Natural killer cell (primary cell): Measurements from ENCODE around the gene SMIM5. TPM values are rescaled to one million over a fixed set of nuclear protein-coding genes. Genes with fewer than 3 reads are reported as not detected.
A peak's percentile ranks its signal among the peaks of the same experiment; 100 is the strongest.

Source experiments
- ATAC-seq, 3 donors: fragments of 150-1000 bp in 2 of 3; fragments of 200-7000 bp in 1 of 3; cut with Tn5 transposase; 1 replicate in 1 of 3; 2 replicates in 2 of 3; pipeline ENCODE4 v1.10.0; 2021; ENCODE audit warnings: mild to moderate bottlenecking in 2 of 3, moderate library complexity in 2 of 3
- DNase-seq, 2 donors: peaks; one replicate each; pipeline versions ENCODE4 v3.0.0 to v3.0.0-alpha.2; 2013 to 2021; ENCODE audit warnings: mixed read lengths in 1 of 2
- H3K27ac ChIP-seq: one replicate; pipeline ENCODE4 v1.5.1; 2013; ENCODE audit warnings: mild to moderate bottlenecking, low read length
- H3K27me3 ChIP-seq: one replicate; pipeline ENCODE4 v1.6.1; 2013; ENCODE audit warnings: low read length; ENCODE audit not compliant: control insufficient read depth, insufficient read depth
- H3K36me3 ChIP-seq: one replicate; pipeline ENCODE4 v1.6.1; 2013; ENCODE audit warnings: low read length; ENCODE audit not compliant: control insufficient read depth, insufficient read depth
- H3K4me1 ChIP-seq: one replicate; pipeline ENCODE4 v1.6.1; 2013; ENCODE audit warnings: low read length; ENCODE audit not compliant: control insufficient read depth, insufficient read depth
- H3K4me3 ChIP-seq: one replicate; pipeline ENCODE4 v1.5.1; 2013; ENCODE audit warnings: low read length
- H3K9me3 ChIP-seq: one replicate; pipeline ENCODE4 v1.6.1; 2013; ENCODE audit warnings: low read length; ENCODE audit not compliant: control insufficient read depth, insufficient read depth
- H3K27ac Mint-ChIP-seq, 2 donors: one replicate each; pipeline ENCODE4 v1.8.0; 2022; ENCODE audit warnings: mild to moderate bottlenecking in 2 of 2, mixed read lengths in 2 of 2, moderate library complexity in 1 of 2
- H3K27me3 Mint-ChIP-seq, 2 donors: one replicate each; pipeline ENCODE4 v1.8.0; 2022; ENCODE audit warnings: low read depth in 2 of 2, mixed read lengths in 2 of 2
- H3K36me3 Mint-ChIP-seq: one replicate; pipeline ENCODE4 v1.8.0; 2022; ENCODE audit warnings: mixed read lengths
- H3K4me1 Mint-ChIP-seq, 2 donors: one replicate each; pipeline ENCODE4 v1.8.0; 2022; ENCODE audit warnings: mixed read lengths in 2 of 2
- H3K4me3 Mint-ChIP-seq: one replicate; pipeline ENCODE4 v1.8.0; 2022; ENCODE audit warnings: mild to moderate bottlenecking, moderate library complexity, mixed read lengths
- H3K9me3 Mint-ChIP-seq, 2 donors: one replicate each; pipeline ENCODE4 v1.8.0; 2022; ENCODE audit warnings: mixed read lengths in 2 of 2
- CTCF ChIP-seq: fragments of 200-600 bp; IDR thresholded peaks from one replicate; pipeline ENCODE4 v1.8.0; 2022; ENCODE audit warnings: antibody characterized with exemption
- WGBS: methylation state at CpG from one replicate; pipeline ENCODE4 v1.1.7; 2013; ENCODE audit warnings: missing lambda C conversion rate; ENCODE audit not compliant: insufficient coverage; 5-methylcytosine and 5-hydroxymethylcytosine counted together
- intact Hi-C: fragments of 100-400 bp; cut with micrococcal nuclease; formaldehyde crosslinking; loops from one replicate; pipeline ENCODE4 v1.14.2; 2022
- total RNA-seq, 4 donors: library from RNA; stranded (reverse); fragments of 120-200 nt in 1 of 4; gene quantifications; one replicate each; pipeline versions ENCODE4 v1.2.3 to v1.2.4, GENCODE V29; 2013 to 2022

The SMIM5 gene
- total RNA-seq, 3 donors from 2014 or later (not counting 1 experiment from before 2014, with no cell fraction given), result 0.95 to 2.0 (median 1.5) TPM

- Histone ChIP-seq H3K9me3 (no peaks in the 10 kb centered on the region), H3K27me3 (no peaks in the 10 kb centered on the region), H3K4me3 (peak overlapping the region; percentile 70), H3K4me1 (peaks cover 30% of the 10 kb centered on the region), H3K27ac (peak overlapping the region; percentile 86), H3K36me3 (peaks cover 5% of the 10 kb centered on the region)
- ATAC-seq, result peak; percentile 13 to 22 (median 15)
- H3K4me1 Mint-ChIP-seq, result peaks cover 7 to 25% of the 10 kb centered on the region in 2 donors
- no peaks in the 10 kb centered on the region for H3K27me3 Mint-ChIP-seq
- peak overlapping the region; percentile 89 for H3K4me3 Mint-ChIP-seq
- no peak for TF ChIP-seq CTCF
- intact Hi-C loops, result loop anchor here (5.0 kb wide), 2 partner anchors 51 to 71 kb away; partner anchors contain the start of genes CASKIN2 and TSEN54
- no peak for DNase-seq
- H3K36me3 Mint-ChIP-seq, result no peaks in the 10 kb centered on the region
- H3K9me3 Mint-ChIP-seq, result no peaks in the 10 kb centered on the region
- H3K27ac Mint-ChIP-seq, result peak overlapping the region; percentile 54 to 80
- WGBS, result 3% methylated on average over 49 of the region's 49 CpGs
Measured at GRCh38 chr17:75588596-75589011, 44.6 kb upstream of the SMIM5 start.

- 11% methylated on average over 100 of the region's 100 CpGs for WGBS
- peak overlapping the region in 1 of 2 donors; percentile 80 for H3K27ac Mint-ChIP-seq
- Histone ChIP-seq H3K27me3 (no peaks in the 10 kb centered on the region), H3K4me3 (peak overlapping the region; percentile 70), H3K36me3 (peaks cover 5% of the 10 kb centered on the region), H3K27ac (peak overlapping the region; percentile 45), H3K4me1 (peaks cover 30% of the 10 kb centered on the region), H3K9me3 (no peaks in the 10 kb centered on the region)
- peak; percentile 78 to 89 (median 82) for ATAC-seq
- TF ChIP-seq CTCF, result peak; percentile 48
- no peaks in the 10 kb centered on the region for H3K27me3 Mint-ChIP-seq
- H3K4me3 Mint-ChIP-seq, result peak overlapping the region; percentile 79
- peak; percentile 86 to 95 for DNase-seq
- peaks cover 7 to 25% of the 10 kb centered on the region in 2 donors for H3K4me1 Mint-ChIP-seq
- H3K36me3 Mint-ChIP-seq, result no peaks in the 10 kb centered on the region
- intact Hi-C loops, result loop anchor here (5.0 kb wide), 2 partner anchors 52 to 72 kb away; partner anchors contain the start of genes CASKIN2 and TSEN54
- no peaks in the 10 kb centered on the region for H3K9me3 Mint-ChIP-seq
Measured at GRCh38 chr17:75589012-75589918, 44.0 kb upstream of the SMIM5 start.

- DNase-seq (peak in 1 of 2 donors; percentile 29), ATAC-seq (no peak)
- H3K9me3 ChIP-seq, result no peaks in the 10 kb centered on the region
- no peak for TF ChIP-seq CTCF
- Mint-ChIP-seq H3K9me3 (no peaks in the 10 kb centered on the region), H3K27me3 (no peaks in the 10 kb centered on the region), H3K36me3 (no peaks in the 10 kb centered on the region), H3K4me3 (peak overlapping the region; percentile 21), H3K27ac (peak overlapping the region; percentile 72 to 83), H3K4me1 (peaks cover 7 to 25% of the 10 kb centered on the region in 2 donors)
- 86% methylated on average over 29 of the region's 29 CpGs for WGBS
- H3K27me3 ChIP-seq, result no peaks in the 10 kb centered on the region
- H3K36me3 ChIP-seq, result peaks cover 5% of the 10 kb centered on the region
- peaks cover 30% of the 10 kb centered on the region for H3K4me1 ChIP-seq
- intact Hi-C loops, result loop anchor here (5.0 kb wide), 2 partner anchors 53 to 73 kb away; partner anchors contain the start of genes CASKIN2 and TSEN54
- H3K27ac ChIP-seq, result no peak overlapping the region
- H3K4me3 ChIP-seq, result no peak overlapping the region
Measured at GRCh38 chr17:75589919-75590303, 43.3 kb upstream of the SMIM5 start.
